BE2C (cell line): ENCODE measurements around the gene OSBPL8.

Experiments used
- DNase-seq: peaks from one replicate; pipeline ENCODE4 v3.0.0-alpha.2; 2020
- H3K27me3 ChIP-seq: fragments of 250-450 bp; sonication (Bioruptor Pico); 2 replicates; pipeline ENCODE4 v1.5.1; 2020; ENCODE audit warnings: mild to moderate bottlenecking
- H3K36me3 ChIP-seq: fragments of 250-450 bp; sonication (Bioruptor Pico); 2 replicates; pipeline ENCODE4 v1.5.1; 2020; ENCODE audit warnings: mild to moderate bottlenecking
- H3K4me1 ChIP-seq: fragments of 250-450 bp; sonication (Bioruptor Pico); 2 replicates; pipeline ENCODE4 v1.5.1; 2020
- H3K4me3 ChIP-seq: 2 replicates; pipeline ENCODE4 v1.5.1; 2011; ENCODE audit warnings: low read depth, low read length
- H3K9me3 ChIP-seq: fragments of 250-450 bp; sonication (Bioruptor Pico); 2 replicates; pipeline ENCODE4 v1.5.1; 2020
- CTCF ChIP-seq: IDR thresholded peaks from 2 replicates; pipeline ENCODE4 v1.5.1; 2012; ENCODE audit warnings: mild to moderate bottlenecking, low read depth, low read length

OSBPL8 gene

GRCh38 chr12:76552343-76552938 lies 7.1 kb downstream of the OSBPL8 start:
- H3K36me3 ChIP-seq, result no peaks in the 10 kb centered on the region
- TF ChIP-seq CTCF, result no peak

GRCh38 chr12:76551482-76551888 lies 8.1 kb downstream of the OSBPL8 start:
- peaks cover 6% of the 10 kb centered on the region for H3K4me1 ChIP-seq
- H3K36me3 ChIP-seq, result no peaks in the 10 kb centered on the region
- H3K27me3 ChIP-seq, result no peaks in the 10 kb centered on the region
- no peaks in the 10 kb centered on the region for H3K9me3 ChIP-seq
- H3K4me3 ChIP-seq, result no peak overlapping the region
- DNase-seq, result peak; percentile 18
- no peak for TF ChIP-seq CTCF

More at GRCh38 chr12:76552343-76552938, 7.1 kb downstream of the OSBPL8 start:
- Histone ChIP-seq H3K4me3 (no peak overlapping the region), H3K9me3 (no peaks in the 10 kb centered on the region), H3K27me3 (no peaks in the 10 kb centered on the region), H3K4me1 (peaks cover 6% of the 10 kb centered on the region)
- no peak for DNase-seq

GRCh38 chr12:76549131-76549530 lies 10.4 kb downstream of the OSBPL8 start:
- TF ChIP-seq CTCF, result no peak
- DNase-seq, result no peak
- Histone ChIP-seq H3K36me3 (no peaks in the 10 kb centered on the region), H3K9me3 (no peaks in the 10 kb centered on the region), H3K4me1 (peaks cover 5% of the 10 kb centered on the region), H3K27me3 (no peaks in the 10 kb centered on the region), H3K4me3 (no peak overlapping the region)

- Histone ChIP-seq H3K4me1 (peaks cover 5% of the 10 kb centered on the region), H3K9me3 (no peaks in the 10 kb centered on the region), H3K4me3 (no peak overlapping the region), H3K27me3 (no peaks in the 10 kb centered on the region), H3K36me3 (no peaks in the 10 kb centered on the region)
- no peak for TF ChIP-seq CTCF
- DNase-seq, result no peak
These were observed 11.2 kb downstream of the OSBPL8 start for GRCh38 chr12:76548222-76548837.

GRCh38 chr12:76547526-76547925 lies 12.0 kb downstream of the OSBPL8 start:
- peaks cover 4% of the 10 kb centered on the region for H3K4me1 ChIP-seq
- no peaks in the 10 kb centered on the region for H3K36me3 ChIP-seq
- no peak for TF ChIP-seq CTCF
- H3K9me3 ChIP-seq, result no peaks in the 10 kb centered on the region
- no peak overlapping the region for H3K4me3 ChIP-seq
- H3K27me3 ChIP-seq, result no peaks in the 10 kb centered on the region
- DNase-seq, result no peak

GRCh38 chr12:76546889-76547288 lies 12.7 kb downstream of the OSBPL8 start:
- Histone ChIP-seq H3K9me3 (no peaks in the 10 kb centered on the region), H3K4me3 (no peak overlapping the region), H3K4me1 (peaks cover 3% of the 10 kb centered on the region; the same call in 1 of the 2 replicates), H3K27me3 (no peaks in the 10 kb centered on the region), H3K36me3 (no peaks in the 10 kb centered on the region)
- no peak for DNase-seq
- no peak for TF ChIP-seq CTCF
